HepG2 (cell line): Measurements from ENCODE around the gene PPP1R7. TPM values are rescaled to one million over a fixed set of nuclear protein-coding genes. Genes with fewer than 3 reads are reported as not detected.

Source experiments
- ARHGAP35 ChIP-seq: sonication (generic); formaldehyde crosslinking; IDR thresholded peaks from 2 replicates; pipeline ENCODE4 v1.9.0; 2022; ENCODE audit warnings: mild to moderate bottlenecking, inconsistent platforms, moderate library complexity, missing genetic modification reagents, borderline replicate concordance
- DNMT3B ChIP-seq: conservative IDR thresholded peaks from 2 replicates; pipeline ENCODE4 v1.6.1; 2016; ENCODE audit warnings: missing biosample characterization, control low read depth
- MAZ ChIP-seq, 2 experiments: sonication (generic) in 1 of 2; formaldehyde crosslinking in 1 of 2; IDR thresholded peaks; 2 replicates each; pipeline versions ENCODE4 v1.5.0 to v1.6.1; 2012 to 2020; ENCODE audit warnings: low read depth in 2 of 2, mild to moderate bottlenecking in 2 of 2, borderline replicate concordance in 1 of 2, improper control_type of control experiment in 1 of 2, low read length in 1 of 2, missing genetic modification reagents in 1 of 2, moderate library complexity in 1 of 2
- MLLT10 ChIP-seq: sonication (generic); formaldehyde crosslinking; IDR thresholded peaks from 2 replicates; pipeline ENCODE4 v1.4.0; 2020; ENCODE audit warnings: missing genetic modification reagents
- NFIC ChIP-seq: IDR thresholded peaks from 2 replicates; pipeline ENCODE4 v1.6.1; 2012; ENCODE audit warnings: mild to moderate bottlenecking, low read length, inconsistent platforms
- NR2F1 ChIP-seq, 2 experiments: fragments of 450-650 bp in 1 of 2; formaldehyde crosslinking in 1 of 2; IDR thresholded peaks; 2 replicates each; pipeline versions ENCODE4 v1.5.0 to v1.6.1; 2016 to 2020; ENCODE audit warnings: mild to moderate bottlenecking in 1 of 2, missing compliant biosample characterization in 1 of 2, missing genetic modification reagents in 1 of 2, moderate library complexity in 1 of 2
- PRPF4 ChIP-seq: fragments of 200-400 bp; formaldehyde crosslinking; IDR thresholded peaks from 2 replicates; pipeline ENCODE4 v1.6.1; 2016; ENCODE audit warnings: low read length, low read depth; ENCODE audit not compliant: poor library complexity, severe bottlenecking
- SALL2 ChIP-seq: sonication (generic); formaldehyde crosslinking; IDR thresholded peaks from 2 replicates; pipeline ENCODE4 v1.8.1; 2023; ENCODE audit warnings: mild to moderate bottlenecking, missing genetic modification reagents, inconsistent platforms
- YEATS2 ChIP-seq: sonication (generic); formaldehyde crosslinking; IDR thresholded peaks from 2 replicates; pipeline ENCODE4 v1.4.0; 2020; ENCODE audit warnings: missing genetic modification reagents, borderline replicate concordance
- ZNF329 ChIP-seq: sonication (generic); formaldehyde crosslinking; IDR thresholded peaks from 2 replicates; pipeline ENCODE4 v1.9.0; 2021; ENCODE audit warnings: low read depth, mild to moderate bottlenecking, missing genetic modification reagents
- ZNF33A ChIP-seq: sonication (generic); formaldehyde crosslinking; IDR thresholded peaks from 2 replicates; pipeline ENCODE4 v1.5.1; 2020; ENCODE audit warnings: missing genetic modification reagents, mild to moderate bottlenecking, moderate library complexity, borderline replicate concordance
- ZNF382 ChIP-seq: sonication (generic); formaldehyde crosslinking; IDR thresholded peaks from 2 replicates; pipeline ENCODE4 v1.5.0; 2020; ENCODE audit warnings: missing genetic modification reagents, mild to moderate bottlenecking, borderline replicate concordance
- ZNF615 ChIP-seq: sonication (generic); formaldehyde crosslinking; IDR thresholded peaks from 2 replicates; pipeline ENCODE4 v1.5.0; 2020; ENCODE audit warnings: mild to moderate bottlenecking, missing genetic modification reagents, borderline replicate concordance
- polyA plus RNA-seq, 8 experiments: library from polyadenylated mRNA; depleted of rRNA in 3 of 8; stranded (reverse) in 7 of 8; unstranded in 1 of 8; fragments of >200 nt; fragmentation: Illumina TruSeq in 4 of 8; extraction: Trizol in 4 of 8; gene quantifications; 2 replicates each; pipeline versions ENCODE4 v1.2.1 to v1.2.3, GENCODE V29; 2011 to 2016; ENCODE audit warnings: low read depth in 4 of 8, missing spikeins in 1 of 8, mixed read lengths in 1 of 8; ENCODE audit not compliant: insufficient read depth in 1 of 8
- total RNA-seq, 5 experiments: library from RNA; depleted of rRNA; stranded (reverse); fragments of >200 nt; fragmentation: Illumina TruSeq; extraction: Trizol; gene quantifications; 2 replicates each; pipeline ENCODE4 v1.2.3, GENCODE V29; 2016; ENCODE audit warnings: low read depth in 1 of 5
- TF ChIP-seq, protein P1 (sequence below): sonication (generic); formaldehyde crosslinking; IDR thresholded peaks from 2 replicates; pipeline ENCODE4 v1.5.1; 2020; ENCODE audit warnings: missing genetic modification reagents, mild to moderate bottlenecking, borderline replicate concordance
- TF ChIP-seq, protein P2 (sequence below): IDR thresholded peaks from 2 replicates; pipeline ENCODE4 v1.6.1; 2016; ENCODE audit warnings: control low read depth
- TF ChIP-seq, protein P3 (sequence below), 2 experiments: sonication (generic) in 1 of 2; formaldehyde crosslinking in 1 of 2; IDR thresholded peaks; 2 replicates each; pipeline versions ENCODE4 v1.5.1 to v1.6.1; 2011 to 2020; ENCODE audit warnings: borderline replicate concordance in 1 of 2, low read depth in 1 of 2, low read length in 1 of 2, mild to moderate bottlenecking in 1 of 2, missing genetic modification reagents in 1 of 2, moderate library complexity in 1 of 2
- TF ChIP-seq, protein P4 (sequence below): sonication (generic); formaldehyde crosslinking; IDR thresholded peaks from 2 replicates; pipeline ENCODE4 v1.4.0; 2020; ENCODE audit warnings: missing genetic modification reagents; ENCODE audit errors: not compliant biosample characterization
- TF ChIP-seq, protein P5 (sequence below): sonication (generic); formaldehyde crosslinking; IDR thresholded peaks from 2 replicates; pipeline ENCODE4 v1.8.1; 2023; ENCODE audit warnings: mild to moderate bottlenecking, missing genetic modification reagents

The PPP1R7 gene
- total and polyA plus RNA-seq, 2 of the 13 experiments (the other 11 are each of a cell fraction or from before 2014, with no cell fraction given) = 33.3 to 67.9 TPM

DNA sequence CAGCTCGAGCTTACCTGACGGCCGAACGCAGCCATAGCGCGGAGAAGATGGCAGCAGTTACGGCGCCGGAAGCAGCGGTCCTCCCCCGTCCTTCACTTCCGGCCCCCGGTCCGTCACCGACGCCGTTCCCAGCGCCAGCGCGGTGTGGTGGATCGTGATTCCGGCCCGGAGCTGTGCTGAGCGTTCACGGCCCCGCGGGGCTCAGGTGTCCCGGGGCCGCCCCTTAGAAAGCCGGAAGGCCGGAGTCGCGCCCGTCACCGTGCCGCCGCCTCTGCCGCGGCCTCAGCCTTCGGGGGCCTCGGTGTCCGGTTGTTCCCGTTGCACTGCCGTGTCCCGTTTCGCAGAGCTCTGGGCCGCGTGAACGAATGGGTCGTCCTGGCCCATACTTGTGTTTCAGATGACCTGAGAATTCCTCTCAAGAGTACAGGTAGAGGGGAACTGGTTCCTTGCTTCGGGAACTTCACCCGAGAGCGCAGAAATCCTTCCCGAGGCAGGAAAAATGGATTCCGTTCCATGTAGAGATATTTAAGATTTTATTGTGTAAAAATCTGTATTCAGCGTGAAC is 47.9 kb upstream of the PPP1R7 start, which contains the start of gene MTERF4 (continued):
- TF ChIP-seq NR2F1 (CRISPR knock-in tag; IDR thresholded peaks at IDR 0.05) (peak in 1 of 2 experiments; percentile 62; a peak in 2 of 4 replicates), MLLT10 (CRISPR knock-in tag) (no peak; the same call in 1 of the 2 replicates), NFIC (no peak; the same call in 1 of the 2 replicates), ZNF33A (CRISPR knock-in tag) (peak; percentile 92; the same call in 1 of the 2 replicates), ARHGAP35 (CRISPR knock-in tag) (peak; percentile 98), PRPF4 (peak; percentile 50), DNMT3B (CRISPR knock-in tag) (peak; percentile 71; the same call in 1 of the 2 replicates), ZNF615 (no peak), SALL2 (CRISPR knock-in tag) (peak; percentile 99), MAZ (IDR thresholded peaks at IDR 0.05; ENCODE audit: borderline replicate concordance, low read depth, low read length) (peak; percentile 100), MAZ (CRISPR knock-in tag; IDR thresholded peaks at IDR 0.05; ENCODE audit: low read depth) (peak; percentile 100), ZNF329 (peak; percentile 90), YEATS2 (CRISPR knock-in tag) (peak; percentile 100), ZNF382 (CRISPR knock-in tag) (no peak)
- TF ChIP-seq, protein P1, sequence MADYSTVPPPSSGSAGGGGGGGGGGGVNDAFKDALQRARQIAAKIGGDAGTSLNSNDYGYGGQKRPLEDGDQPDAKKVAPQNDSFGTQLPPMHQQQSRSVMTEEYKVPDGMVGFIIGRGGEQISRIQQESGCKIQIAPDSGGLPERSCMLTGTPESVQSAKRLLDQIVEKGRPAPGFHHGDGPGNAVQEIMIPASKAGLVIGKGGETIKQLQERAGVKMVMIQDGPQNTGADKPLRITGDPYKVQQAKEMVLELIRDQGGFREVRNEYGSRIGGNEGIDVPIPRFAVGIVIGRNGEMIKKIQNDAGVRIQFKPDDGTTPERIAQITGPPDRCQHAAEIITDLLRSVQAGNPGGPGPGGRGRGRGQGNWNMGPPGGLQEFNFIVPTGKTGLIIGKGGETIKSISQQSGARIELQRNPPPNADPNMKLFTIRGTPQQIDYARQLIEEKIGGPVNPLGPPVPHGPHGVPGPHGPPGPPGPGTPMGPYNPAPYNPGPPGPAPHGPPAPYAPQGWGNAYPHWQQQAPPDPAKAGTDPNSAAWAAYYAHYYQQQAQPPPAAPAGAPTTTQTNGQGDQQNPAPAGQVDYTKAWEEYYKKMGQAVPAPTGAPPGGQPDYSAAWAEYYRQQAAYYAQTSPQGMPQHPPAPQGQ = peak; percentile 95; the same call in 1 of the 2 replicates
- TF ChIP-seq, protein P2, sequence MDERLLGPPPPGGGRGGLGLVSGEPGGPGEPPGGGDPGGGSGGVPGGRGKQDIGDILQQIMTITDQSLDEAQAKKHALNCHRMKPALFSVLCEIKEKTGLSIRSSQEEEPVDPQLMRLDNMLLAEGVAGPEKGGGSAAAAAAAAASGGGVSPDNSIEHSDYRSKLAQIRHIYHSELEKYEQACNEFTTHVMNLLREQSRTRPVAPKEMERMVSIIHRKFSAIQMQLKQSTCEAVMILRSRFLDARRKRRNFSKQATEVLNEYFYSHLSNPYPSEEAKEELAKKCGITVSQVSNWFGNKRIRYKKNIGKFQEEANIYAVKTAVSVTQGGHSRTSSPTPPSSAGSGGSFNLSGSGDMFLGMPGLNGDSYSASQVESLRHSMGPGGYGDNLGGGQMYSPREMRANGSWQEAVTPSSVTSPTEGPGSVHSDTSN (CRISPR knock-in tag) = 0 out of 2 replicates have a peak, but pooled peaks have one; percentile 46
- TF ChIP-seq, protein P3, sequence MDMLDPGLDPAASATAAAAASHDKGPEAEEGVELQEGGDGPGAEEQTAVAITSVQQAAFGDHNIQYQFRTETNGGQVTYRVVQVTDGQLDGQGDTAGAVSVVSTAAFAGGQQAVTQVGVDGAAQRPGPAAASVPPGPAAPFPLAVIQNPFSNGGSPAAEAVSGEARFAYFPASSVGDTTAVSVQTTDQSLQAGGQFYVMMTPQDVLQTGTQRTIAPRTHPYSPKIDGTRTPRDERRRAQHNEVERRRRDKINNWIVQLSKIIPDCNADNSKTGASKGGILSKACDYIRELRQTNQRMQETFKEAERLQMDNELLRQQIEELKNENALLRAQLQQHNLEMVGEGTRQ (IDR thresholded peaks at IDR 0.05; ENCODE audit: low read depth, low read length) = no peak
- TF ChIP-seq, protein P3 (CRISPR knock-in tag; IDR thresholded peaks at IDR 0.05; ENCODE audit: borderline replicate concordance) = peak; percentile 43; the same call in 1 of the 2 replicates
- TF ChIP-seq, protein P4, sequence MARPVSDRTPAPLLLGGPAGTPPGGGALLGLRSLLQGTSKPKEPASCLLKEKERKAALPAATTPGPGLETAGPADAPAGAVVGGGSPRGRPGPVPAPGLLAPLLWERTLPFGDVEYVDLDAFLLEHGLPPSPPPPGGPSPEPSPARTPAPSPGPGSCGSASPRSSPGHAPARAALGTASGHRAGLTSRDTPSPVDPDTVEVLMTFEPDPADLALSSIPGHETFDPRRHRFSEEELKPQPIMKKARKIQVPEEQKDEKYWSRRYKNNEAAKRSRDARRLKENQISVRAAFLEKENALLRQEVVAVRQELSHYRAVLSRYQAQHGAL (CRISPR knock-in tag) = no peak
- TF ChIP-seq, protein P5, sequence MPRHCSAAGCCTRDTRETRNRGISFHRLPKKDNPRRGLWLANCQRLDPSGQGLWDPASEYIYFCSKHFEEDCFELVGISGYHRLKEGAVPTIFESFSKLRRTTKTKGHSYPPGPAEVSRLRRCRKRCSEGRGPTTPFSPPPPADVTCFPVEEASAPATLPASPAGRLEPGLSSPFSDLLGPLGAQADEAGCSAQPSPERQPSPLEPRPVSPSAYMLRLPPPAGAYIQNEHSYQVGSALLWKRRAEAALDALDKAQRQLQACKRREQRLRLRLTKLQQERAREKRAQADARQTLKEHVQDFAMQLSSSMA (CRISPR knock-in tag) = no peak; the same call in 1 of the 2 replicates
